Nucleus accumbens (tissue), 56 donors: ENCODE results near the gene SMIM41.

Experiments
- DNase-seq, 56 donors: peaks; one replicate each; lab custom pipeline; 2025; lab: John Stamatoyannopoulos, UW

The SMIM41 gene

GRCh38 chr12:52050116-52050757, 29.3 kb upstream of the SMIM41 start:
- DNase-seq: peak in 4 of 56 donors; percentile 42 to 60 (median 55)

- peak; percentile 41 to 97 (median 91) for DNase-seq
Observed at GRCh38 chr12:52050758-52051541, 28.6 kb upstream of the SMIM41 start, which contains the start of gene NR4A1. NR4A1 (plus strand) TSS chr12:52051442; CDS start chr12:52054329, 2,887 bp downstream.

GRCh38 chr12:52052468-52053186, 26.9 kb upstream of the SMIM41 start:
- DNase-seq: peak in 2 of 56 donors; percentile 24 to 29

GRCh38 chr12:52053536-52054209, 25.8 kb upstream of the SMIM41 start:
- DNase-seq: peak in 5 of 56 donors; percentile 30 to 58 (median 42)

- DNase-seq: peak in 4 of 56 donors; percentile 26 to 58 (median 56)
Observed at GRCh38 chr12:52054231-52054832, 25.2 kb upstream of the SMIM41 start.

GRCh38 chr12:52054833-52055730, 24.4 kb upstream of the SMIM41 start:
- DNase-seq: peak in 8 of 56 donors; percentile 19 to 66 (median 54)

GRCh38 chr12:52055731-52056711, 23.5 kb upstream of the SMIM41 start:
- peak in 46 of 56 donors; percentile 14 to 84 (median 68) for DNase-seq

- peak in 4 of 56 donors; percentile 27 to 65 (median 57) for DNase-seq
Observed at GRCh38 chr12:52056801-52057637, 22.5 kb upstream of the SMIM41 start.

GRCh38 chr12:52057638-52058576, 21.6 kb upstream of the SMIM41 start:
- DNase-seq: no peak

- DNase-seq: peak in 40 of 56 donors; percentile 22 to 79 (median 52)
Observed at GRCh38 chr12:52058631-52059361, 20.7 kb upstream of the SMIM41 start.

GRCh38 chr12:52059582-52060497, 19.7 kb upstream of the SMIM41 start:
- peak in 14 of 56 donors; percentile 13 to 80 (median 34) for DNase-seq

GRCh38 chr12:52060498-52061177, 18.9 kb upstream of the SMIM41 start:
- no peak for DNase-seq
